ENCODE data around the gene VAMP5. TPM values are rescaled to one million over a fixed set of nuclear protein-coding genes. Genes with fewer than 3 reads are reported as not detected.

Gene VAMP5
- total RNA-seq, 1 experiment from 2014 or later, result 0.59 TPM

DNA sequence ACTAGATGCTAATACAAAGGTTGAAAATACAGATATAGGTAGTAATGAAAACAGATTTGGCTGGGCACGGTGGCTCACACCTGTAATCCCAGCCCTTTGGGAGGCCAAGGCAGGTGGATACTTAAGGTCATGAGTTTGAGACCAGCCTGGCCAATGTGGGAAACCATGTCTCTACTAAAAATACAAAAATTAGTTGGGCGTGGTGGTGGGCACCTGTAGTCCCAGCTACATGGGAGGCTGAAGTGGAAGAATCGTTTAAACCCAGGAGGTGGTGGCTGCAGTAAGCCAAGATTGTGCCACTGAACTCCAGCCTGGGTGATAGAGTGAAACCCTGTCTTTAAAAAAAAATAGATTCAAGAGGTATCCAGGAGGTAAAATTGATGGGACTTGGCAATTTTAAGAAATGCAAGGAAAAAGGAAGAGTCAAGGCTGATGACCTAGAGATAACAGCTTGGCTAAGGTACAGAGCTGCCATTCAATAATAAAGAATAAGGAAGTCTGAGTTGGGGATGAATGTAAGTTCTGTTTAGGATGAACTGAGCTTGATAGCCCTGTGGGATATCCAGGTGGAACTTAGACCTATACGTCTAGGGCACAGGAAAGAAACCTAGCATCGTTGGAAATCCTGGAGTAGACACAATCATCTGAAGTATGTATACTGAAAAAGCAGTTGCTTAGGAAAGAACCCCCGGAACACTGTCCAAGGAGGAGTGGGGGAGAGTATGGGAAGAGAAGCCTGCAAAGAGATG is 36.2 kb upstream of the VAMP5 start:
- H4K91ac ChIP-seq (ENCODE audit: insufficient read length, low read depth, low read length), result no peak overlapping the region
- H3K4me1 ChIP-seq (ENCODE audit: insufficient read depth, low read length), result no peaks in the 10 kb centered on the region
- TF ChIP-seq, protein P1, sequence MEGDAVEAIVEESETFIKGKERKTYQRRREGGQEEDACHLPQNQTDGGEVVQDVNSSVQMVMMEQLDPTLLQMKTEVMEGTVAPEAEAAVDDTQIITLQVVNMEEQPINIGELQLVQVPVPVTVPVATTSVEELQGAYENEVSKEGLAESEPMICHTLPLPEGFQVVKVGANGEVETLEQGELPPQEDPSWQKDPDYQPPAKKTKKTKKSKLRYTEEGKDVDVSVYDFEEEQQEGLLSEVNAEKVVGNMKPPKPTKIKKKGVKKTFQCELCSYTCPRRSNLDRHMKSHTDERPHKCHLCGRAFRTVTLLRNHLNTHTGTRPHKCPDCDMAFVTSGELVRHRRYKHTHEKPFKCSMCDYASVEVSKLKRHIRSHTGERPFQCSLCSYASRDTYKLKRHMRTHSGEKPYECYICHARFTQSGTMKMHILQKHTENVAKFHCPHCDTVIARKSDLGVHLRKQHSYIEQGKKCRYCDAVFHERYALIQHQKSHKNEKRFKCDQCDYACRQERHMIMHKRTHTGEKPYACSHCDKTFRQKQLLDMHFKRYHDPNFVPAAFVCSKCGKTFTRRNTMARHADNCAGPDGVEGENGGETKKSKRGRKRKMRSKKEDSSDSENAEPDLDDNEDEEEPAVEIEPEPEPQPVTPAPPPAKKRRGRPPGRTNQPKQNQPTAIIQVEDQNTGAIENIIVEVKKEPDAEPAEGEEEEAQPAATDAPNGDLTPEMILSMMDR (conservative IDR thresholded peaks at IDR 0.05), result no peak
- Mint-ChIP-seq H3K27me3 (ENCODE audit: low read depth) (no peaks in the 10 kb centered on the region; the same call in 1 of the 2 replicates), H3K27ac (peak overlapping the region in 2 of 3 experiments; percentile 49 to 80; a peak in 2 of 7 replicates), H3K9me3 (no peaks in the 10 kb centered on the region), H3K36me3 (ENCODE audit: insufficient read depth in 1 of 3, low read depth in 3 of 3) (peaks cover 23 to 73% (median 57%) of the 10 kb centered on the region in 3 experiments; a peak in 6 of 7 replicates), H3K4me1 (peaks cover 6 to 17% of the 10 kb centered on the region in 2 experiments), H3K4me3 (no peak overlapping the region)
- H3K23me2 ChIP-seq (ENCODE audit: insufficient read length, low read depth, low read length, poor library complexity, severe bottlenecking), result no peaks in the 10 kb centered on the region
- no peak overlapping the region for H3K18ac ChIP-seq (ENCODE audit: insufficient read length, low read depth, low read length)
- no peak overlapping the region for H3K56ac ChIP-seq (ENCODE audit: insufficient read length, low read depth, low read length)
- H3K4ac ChIP-seq (ENCODE audit: low read depth, low read length), result no peak overlapping the region
- no peaks in the 10 kb centered on the region for H3K79me1 ChIP-seq (ENCODE audit: insufficient read depth, low read depth, low read length, poor library complexity, severe bottlenecking)
- H3K4me2 ChIP-seq (ENCODE audit: insufficient read depth, insufficient read length, low read length), result no peak overlapping the region
- no peak for DNase-seq
- no peak overlapping the region for H4K8ac ChIP-seq (replicated peaks; ENCODE audit: insufficient read length, low read depth, low read length)
- H4K20me1 ChIP-seq (ENCODE audit: control insufficient read depth, insufficient read depth, insufficient read length), result no peaks in the 10 kb centered on the region
- no peak overlapping the region for H3T11ph ChIP-seq (ENCODE audit: low read length)
- WGBS (ENCODE audit: extremely low coverage, insufficient read length, low lambda C conversion rate), result no CpG with 5 or more reads among the region's 6 CpGs
- no peak overlapping the region for H3K23ac ChIP-seq (ENCODE audit: insufficient read length, low read depth, low read length)
- no peak overlapping the region for H3K9ac ChIP-seq (ENCODE audit: extremely low read depth, insufficient read length, low read length)
- H2BK5ac ChIP-seq (ENCODE audit: insufficient read length, low read length), result no peak overlapping the region
- no peaks in the 10 kb centered on the region for H3K27me3 ChIP-seq (ENCODE audit: insufficient read depth, low read length)
- H3K27ac ChIP-seq (ENCODE audit: insufficient read length, low read depth, low read length), result no peak overlapping the region
- no peak overlapping the region for H2BK15ac ChIP-seq (ENCODE audit: low read depth, low read length)
- no peak overlapping the region for H2BK20ac ChIP-seq (ENCODE audit: low read depth, low read length, poor library complexity, severe bottlenecking)
- H3K79me2 ChIP-seq (ENCODE audit: insufficient read depth, low read length), result no peaks in the 10 kb centered on the region
- no peak overlapping the region for H3K14ac ChIP-seq (ENCODE audit: insufficient read depth, low read length)
- H2AK5ac ChIP-seq (ENCODE audit: insufficient read length, low read length), result no peak overlapping the region
- H2AFZ ChIP-seq (ENCODE audit: low read length), result no peak overlapping the region
- H4K5ac ChIP-seq (ENCODE audit: insufficient read length, low read depth, low read length), result no peak overlapping the region
- H3K9me3 ChIP-seq (ENCODE audit: control insufficient read depth, low read depth, low read length), result no peaks in the 10 kb centered on the region
- no peak overlapping the region for H2BK12ac ChIP-seq (ENCODE audit: insufficient read length, low read depth, low read length)
- H2BK120ac ChIP-seq (ENCODE audit: low read depth, low read length, poor library complexity, severe bottlenecking), result no peak overlapping the region

All from H9 (cell line).